K562 (cell line): ENCODE results near the gene XPR1. TPM values are rescaled to one million over a fixed set of nuclear protein-coding genes. Genes with fewer than 3 reads are reported as not detected.

Experiments
- ATF7 ChIP-seq: fragments of 450-650 bp; IDR thresholded peaks from 2 replicates; pipeline ENCODE4 v1.7.1; 2014; ENCODE audit warnings: mild to moderate bottlenecking, moderate library complexity
- BCL6 ChIP-seq: fragments of 250-450 bp; sonication (Bioruptor Pico); IDR thresholded peaks from 2 replicates; pipeline ENCODE4 v1.4.0; 2020
- CBFA2T2 ChIP-seq: fragments of 450-650 bp; conservative IDR thresholded peaks from 2 replicates; pipeline ENCODE4 v1.6.1; 2017; ENCODE audit warnings: mild to moderate bottlenecking
- CC2D1A ChIP-seq: fragments of 450-650 bp; IDR thresholded peaks from 2 replicates; pipeline ENCODE4 v1.6.1; 2017; ENCODE audit warnings: mild to moderate bottlenecking
- CHAMP1 ChIP-seq: fragments of 450-650 bp; IDR thresholded peaks from 2 replicates; pipeline ENCODE4 v1.6.1; 2016; ENCODE audit warnings: mild to moderate bottlenecking
- CXXC5 ChIP-seq: fragments of 250-450 bp; sonication (Bioruptor Pico); IDR thresholded peaks from 2 replicates; pipeline ENCODE4 v1.8.0; 2022; ENCODE audit warnings: inconsistent platforms, mild to moderate bottlenecking, moderate library complexity
- E2F8 ChIP-seq: fragments of 450-650 bp; IDR thresholded peaks from 2 replicates; pipeline ENCODE4 v1.7.1; 2018; ENCODE audit warnings: mild to moderate bottlenecking, low read depth; ENCODE audit not compliant: partially characterized antibody
- ELF1 ChIP-seq: fragments of 200-800 bp; sonication (Bioruptor generic); IDR thresholded peaks from 2 replicates; pipeline ENCODE4 v1.6.1; 2016; ENCODE audit warnings: missing genetic modification characterization, missing compliant biosample characterization
- EP300 ChIP-seq: IDR thresholded peaks from 2 replicates; pipeline ENCODE4 v1.6.1; 2012; ENCODE audit warnings: low read length, improper control_type of control experiment
- ESRRA ChIP-seq: fragments of 450-650 bp; IDR thresholded peaks from 2 replicates; pipeline ENCODE4 v1.6.1; 2014; ENCODE audit warnings: low read depth, mild to moderate bottlenecking, moderate library complexity, borderline replicate concordance
- FOXK2 ChIP-seq, 2 experiments: fragments of 450-650 bp; IDR thresholded peaks in 1 of 2; conservative IDR thresholded peaks in 1 of 2; 2 replicates each; pipeline ENCODE4 v1.6.1; 2016; ENCODE audit warnings: low read depth in 2 of 2, mild to moderate bottlenecking in 1 of 2
- GATA2 ChIP-seq: sonication (generic); formaldehyde crosslinking; IDR thresholded peaks from 2 replicates; pipeline ENCODE4 v1.4.0; 2020; ENCODE audit warnings: mild to moderate bottlenecking, missing genetic modification reagents
- KLF10 ChIP-seq: fragments of 250-450 bp; sonication (Bioruptor Pico); IDR thresholded peaks from 2 replicates; pipeline ENCODE4 v1.6.1; 2021; ENCODE audit warnings: matching md5 sums
- MBD2 ChIP-seq: sonication (generic); IDR thresholded peaks from 2 replicates; pipeline ENCODE4 v1.6.1; 2016; ENCODE audit warnings: low read depth, borderline replicate concordance
- MYNN ChIP-seq, 2 experiments: sonication (generic); formaldehyde crosslinking in 1 of 2; IDR thresholded peaks; 2 replicates each; pipeline versions ENCODE4 v1.5.0 to v1.6.1; 2016 to 2020; ENCODE audit warnings: antibody characterized with exemption in 1 of 2, missing genetic modification reagents in 1 of 2
- NBN ChIP-seq: fragments of 450-650 bp; IDR thresholded peaks from 2 replicates; pipeline ENCODE4 v1.6.1; 2016; ENCODE audit warnings: low read depth, mild to moderate bottlenecking
- NR2C2 ChIP-seq, 2 experiments: fragments of 200-800 bp in 1 of 2; sonication (Bioruptor generic) in 1 of 2; sonication (generic) in 1 of 2; formaldehyde crosslinking in 1 of 2; IDR thresholded peaks; 2 replicates each; pipeline versions ENCODE4 v1.6.1 to v1.8.0; 2016 to 2022; ENCODE audit warnings: mild to moderate bottlenecking in 1 of 2, missing compliant biosample characterization in 1 of 2, missing genetic modification characterization in 1 of 2, missing genetic modification reagents in 1 of 2
- POLR2AphosphoS5 ChIP-seq: IDR thresholded peaks from 2 replicates; pipeline ENCODE4 v1.6.1; 2011; ENCODE audit warnings: mild to moderate bottlenecking, low read depth, low read length, moderate library complexity; ENCODE audit not compliant: control insufficient read depth, insufficient read depth
- RCOR1 ChIP-seq, 2 experiments: IDR thresholded peaks; 2 replicates each; pipeline ENCODE4 v1.6.1; 2012; ENCODE audit warnings: low read depth in 2 of 2, low read length in 2 of 2, borderline replicate concordance in 1 of 2, improper control_type of control experiment in 1 of 2
- TCF3 ChIP-seq: sonication (generic); formaldehyde crosslinking; IDR thresholded peaks from 2 replicates; pipeline ENCODE4 v1.4.0; 2020; ENCODE audit warnings: mild to moderate bottlenecking, missing genetic modification reagents
- ZBTB12 ChIP-seq: fragments of 250-450 bp; sonication (Bioruptor Pico); IDR thresholded peaks from 2 replicates; pipeline ENCODE4 v1.4.0; 2020
- ZNF274 ChIP-seq: IDR thresholded peaks from 2 replicates; pipeline ENCODE4 v1.6.1; 2011; ENCODE audit warnings: low read depth, mild to moderate bottlenecking, low read length, moderate library complexity, borderline replicate concordance
- ZNF766 ChIP-seq: fragments of 200-800 bp; sonication (Bioruptor generic); conservative IDR thresholded peaks from 2 replicates; pipeline ENCODE4 v1.6.1; 2016; ENCODE audit warnings: missing genetic modification characterization, missing compliant biosample characterization
- ZSCAN32 ChIP-seq: fragments of 450-650 bp; formaldehyde crosslinking; IDR thresholded peaks from 2 replicates; pipeline ENCODE4 v1.4.0; 2020; ENCODE audit warnings: mild to moderate bottlenecking, moderate library complexity
- polyA plus RNA-seq, 8 experiments: library from polyadenylated mRNA; depleted of rRNA in 4 of 8; stranded (reverse) in 5 of 8; unstranded in 3 of 8; fragments of >200 nt; fragmentation: Nextera tagmentation in 2 of 8; fragmentation: Illumina TruSeq in 1 of 8; extraction: Ambion mirVana in 2 of 8; extraction: Trizol in 1 of 8; gene quantifications; 2 replicates each; pipeline versions ENCODE4 v1.2.1 to v1.2.3, GENCODE V29; 2011 to 2014; ENCODE audit warnings: inconsistent platforms in 1 of 8, missing spikeins in 1 of 8
- total RNA-seq, 7 experiments: library from RNA; depleted of rRNA in 6 of 7; stranded (reverse); fragments of >200 nt in 6 of 7; fragmentation: Illumina TruSeq in 2 of 7; extraction: Trizol in 2 of 7; gene quantifications; 2 replicates each; pipeline versions ENCODE4 v1.2.1 to v1.2.3, GENCODE V29; 2011 to 2021; ENCODE audit warnings: low replicate concordance in 1 of 7

Gene XPR1
- total and polyA plus RNA-seq, 9 of the 15 experiments (the other 6 are each of a cell fraction or from before 2014, with no cell fraction given) = 3.0 to 66.2 (median 38.6) TPM

GRCh38 chr1:180933141-180933540, 301.3 kb downstream of the XPR1 start (continued):
- TF ChIP-seq MYNN (IDR thresholded peaks at IDR 0.05) = peak; percentile 40; the same call in 1 of the 2 replicates
- TF ChIP-seq MYNN (CRISPR knock-in tag; IDR thresholded peaks at IDR 0.05) = no peak
- TF ChIP-seq TCF3 (CRISPR knock-in tag) = peak; percentile 95
- peak; percentile 66 for TF ChIP-seq CXXC5 (CRISPR knock-in tag)
- TF ChIP-seq E2F8 = peak; percentile 72
- peak; percentile 93 for TF ChIP-seq EP300
- TF ChIP-seq KLF10 (CRISPR knock-in tag) = no peak
- TF ChIP-seq CC2D1A = peak; percentile 76; the same call in 1 of the 2 replicates
- TF ChIP-seq ZNF766 (CRISPR knock-in tag) = 0 out of 2 replicates have a peak, but pooled peaks have one; percentile 35
- TF ChIP-seq RCOR1 (IDR thresholded peaks at IDR 0.05; ENCODE audit: borderline replicate concordance in 1 of 2, low read depth in 2 of 2, low read length in 2 of 2) = peak; percentile 64 to 95; a peak in 3 of 4 replicates
- peak; percentile 78 for TF ChIP-seq ESRRA
- no peak for TF ChIP-seq ZSCAN32 (CRISPR knock-in tag)
- TF ChIP-seq ATF7 = peak; percentile 48; the same call in 1 of the 2 replicates
- peak; percentile 95 for TF ChIP-seq CBFA2T2
- 0 out of 2 replicates have a peak, but pooled peaks have one; percentile 35 for TF ChIP-seq NBN
- peak; percentile 64; the same call in 1 of the 2 replicates for TF ChIP-seq NR2C2 (CRISPR knock-in tag; IDR thresholded peaks at IDR 0.05)
- peak; percentile 62; the same call in 1 of the 2 replicates for TF ChIP-seq NR2C2 (tag; IDR thresholded peaks at IDR 0.05)
- TF ChIP-seq ELF1 (tag) = no peak
- no peak for TF ChIP-seq ZBTB12 (CRISPR knock-in tag)
- TF ChIP-seq POLR2AphosphoS5 = peak; percentile 86
- 0 out of 4 replicates have a peak, but pooled peaks of 1 of the 2 experiments have one; percentile 24 for TF ChIP-seq FOXK2 (conservative IDR thresholded peaks at IDR 0.05 in 1 of 2, IDR thresholded peaks at IDR 0.05 in 1 of 2; ENCODE audit: low read depth in 2 of 2)
- peak; percentile 64; the same call in 1 of the 2 replicates for TF ChIP-seq CHAMP1
- peak; percentile 81 for TF ChIP-seq GATA2
- no peak for TF ChIP-seq ZNF274
- no peak for TF ChIP-seq BCL6 (CRISPR knock-in tag)
- peak; percentile 66; the same call in 1 of the 2 replicates for TF ChIP-seq MBD2
